ENCODE data around the gene CHAF1A.

The CHAF1A gene

GRCh38 chr19:4361152-4362046 lies 41.0 kb upstream of the CHAF1A start:
- Histone ChIP-seq H3K4me1 (ENCODE audit: control insufficient read depth, insufficient read depth, low read length) (no peaks in the 10 kb centered on the region), H3K9me3 (ENCODE audit: control insufficient read depth, low read length) (no peaks in the 10 kb centered on the region), H3K4me3 (ENCODE audit: low read length) (no peak overlapping the region), H3K27me3 (replicated peaks; ENCODE audit: control insufficient read depth, insufficient read depth, low read length) (no peaks in the 10 kb centered on the region), H3K9ac (ENCODE audit: low read length) (no peak overlapping the region), H3K36me3 (ENCODE audit: control insufficient read depth, insufficient read depth, low read length, severe bottlenecking) (peaks cover 68% of the 10 kb centered on the region)
- DNase-seq (ENCODE audit: low read depth), result no peak

GRCh38 chr19:4362101-4362828 lies 40.2 kb upstream of the CHAF1A start:
- Histone ChIP-seq H3K9me3 (ENCODE audit: control insufficient read depth, low read length) (no peaks in the 10 kb centered on the region), H3K36me3 (ENCODE audit: control insufficient read depth, insufficient read depth, low read length, severe bottlenecking) (peaks cover 71% of the 10 kb centered on the region), H3K4me3 (ENCODE audit: low read length) (no peak overlapping the region), H3K27me3 (replicated peaks; ENCODE audit: control insufficient read depth, insufficient read depth, low read length) (no peaks in the 10 kb centered on the region), H3K4me1 (ENCODE audit: control insufficient read depth, insufficient read depth, low read length) (no peaks in the 10 kb centered on the region), H3K9ac (ENCODE audit: low read length) (no peak overlapping the region)
- DNase-seq (ENCODE audit: low read depth), result no peak

- Histone ChIP-seq H3K4me1 (ENCODE audit: control insufficient read depth, insufficient read depth, low read length) (peaks cover 7% of the 10 kb centered on the region), H3K9ac (ENCODE audit: low read length) (no peak overlapping the region), H3K4me3 (ENCODE audit: low read length) (no peak overlapping the region), H3K36me3 (ENCODE audit: control insufficient read depth, insufficient read depth, low read length, severe bottlenecking) (peaks cover 71% of the 10 kb centered on the region), H3K9me3 (ENCODE audit: control insufficient read depth, low read length) (no peaks in the 10 kb centered on the region), H3K27me3 (replicated peaks; ENCODE audit: control insufficient read depth, insufficient read depth, low read length) (no peaks in the 10 kb centered on the region)
- DNase-seq (ENCODE audit: low read depth), result no peak
Measured at GRCh38 chr19:4362831-4363545, 39.5 kb upstream of the CHAF1A start.

GRCh38 chr19:4363571-4364304 lies 38.7 kb upstream of the CHAF1A start:
- Histone ChIP-seq H3K4me1 (ENCODE audit: control insufficient read depth, insufficient read depth, low read length) (peaks cover 14% of the 10 kb centered on the region), H3K27me3 (replicated peaks; ENCODE audit: control insufficient read depth, insufficient read depth, low read length) (no peaks in the 10 kb centered on the region), H3K9ac (ENCODE audit: low read length) (no peak overlapping the region), H3K9me3 (ENCODE audit: control insufficient read depth, low read length) (no peaks in the 10 kb centered on the region), H3K4me3 (ENCODE audit: low read length) (no peak overlapping the region), H3K36me3 (ENCODE audit: control insufficient read depth, insufficient read depth, low read length, severe bottlenecking) (peaks cover 71% of the 10 kb centered on the region)
- no peak for DNase-seq (ENCODE audit: low read depth)

- no peak for DNase-seq (ENCODE audit: low read depth)
- no peak overlapping the region for H3K9ac ChIP-seq (ENCODE audit: low read length)
- H3K9me3 ChIP-seq (ENCODE audit: control insufficient read depth, low read length), result no peaks in the 10 kb centered on the region
- H3K4me1 ChIP-seq (ENCODE audit: control insufficient read depth, insufficient read depth, low read length), result peaks cover 30% of the 10 kb centered on the region
- peaks cover 60% of the 10 kb centered on the region for H3K36me3 ChIP-seq (ENCODE audit: control insufficient read depth, insufficient read depth, low read length, severe bottlenecking)
- H3K27me3 ChIP-seq (replicated peaks; ENCODE audit: control insufficient read depth, insufficient read depth, low read length), result no peaks in the 10 kb centered on the region
- no peak overlapping the region for H3K4me3 ChIP-seq (ENCODE audit: low read length)
Measured at GRCh38 chr19:4365341-4365740, 37.1 kb upstream of the CHAF1A start.

GRCh38 chr19:4365791-4366665 lies 36.4 kb upstream of the CHAF1A start:
- Histone ChIP-seq H3K9ac (ENCODE audit: low read length) (no peak overlapping the region), H3K4me3 (ENCODE audit: low read length) (no peak overlapping the region), H3K36me3 (ENCODE audit: control insufficient read depth, insufficient read depth, low read length, severe bottlenecking) (peaks cover 56% of the 10 kb centered on the region), H3K9me3 (ENCODE audit: control insufficient read depth, low read length) (no peaks in the 10 kb centered on the region), H3K4me1 (ENCODE audit: control insufficient read depth, insufficient read depth, low read length) (peaks cover 37% of the 10 kb centered on the region), H3K27me3 (replicated peaks; ENCODE audit: control insufficient read depth, insufficient read depth, low read length) (no peaks in the 10 kb centered on the region)
- no peak for DNase-seq (ENCODE audit: low read depth)

GRCh38 chr19:4366666-4367335 lies 35.6 kb upstream of the CHAF1A start:
- H3K4me3 ChIP-seq (ENCODE audit: low read length), result no peak overlapping the region
- peaks cover 49% of the 10 kb centered on the region for H3K36me3 ChIP-seq (ENCODE audit: control insufficient read depth, insufficient read depth, low read length, severe bottlenecking)
- peaks cover 42% of the 10 kb centered on the region for H3K4me1 ChIP-seq (ENCODE audit: control insufficient read depth, insufficient read depth, low read length)
- no peaks in the 10 kb centered on the region for H3K9me3 ChIP-seq (ENCODE audit: control insufficient read depth, low read length)
- H3K27me3 ChIP-seq (replicated peaks; ENCODE audit: control insufficient read depth, insufficient read depth, low read length), result no peaks in the 10 kb centered on the region
- no peak overlapping the region for H3K9ac ChIP-seq (ENCODE audit: low read length)
- DNase-seq (ENCODE audit: low read depth), result no peak

GRCh38 chr19:4367336-4367723 lies 35.1 kb upstream of the CHAF1A start:
- Histone ChIP-seq H3K36me3 (ENCODE audit: control insufficient read depth, insufficient read depth, low read length, severe bottlenecking) (peaks cover 44% of the 10 kb centered on the region), H3K4me3 (ENCODE audit: low read length) (no peak overlapping the region), H3K4me1 (ENCODE audit: control insufficient read depth, insufficient read depth, low read length) (peaks cover 47% of the 10 kb centered on the region), H3K27me3 (replicated peaks; ENCODE audit: control insufficient read depth, insufficient read depth, low read length) (no peaks in the 10 kb centered on the region), H3K9ac (ENCODE audit: low read length) (no peak overlapping the region), H3K9me3 (ENCODE audit: control insufficient read depth, low read length) (no peaks in the 10 kb centered on the region)
- no peak for DNase-seq (ENCODE audit: low read depth)

- Histone ChIP-seq H3K4me1 (ENCODE audit: control insufficient read depth, insufficient read depth, low read length) (peaks cover 51% of the 10 kb centered on the region), H3K4me3 (ENCODE audit: low read length) (no peak overlapping the region), H3K9me3 (ENCODE audit: control insufficient read depth, low read length) (no peaks in the 10 kb centered on the region), H3K9ac (ENCODE audit: low read length) (no peak overlapping the region), H3K36me3 (ENCODE audit: control insufficient read depth, insufficient read depth, low read length, severe bottlenecking) (peaks cover 40% of the 10 kb centered on the region), H3K27me3 (replicated peaks; ENCODE audit: control insufficient read depth, insufficient read depth, low read length) (no peaks in the 10 kb centered on the region)
- no peak for DNase-seq (ENCODE audit: low read depth)
Measured at GRCh38 chr19:4367781-4368127, 34.7 kb upstream of the CHAF1A start.

All from adipocyte (in vitro differentiated cells).